ENCODE data around the gene EPS8.

Gene EPS8

GRCh38 chr12:15769586-15769985 lies 19.6 kb downstream of the EPS8 start:
- TF ChIP-seq REST (IDR thresholded peaks at IDR 0.05; ENCODE audit: insufficient read depth in 1 of 2, low read depth in 2 of 2, low read length in 2 of 2), result no peak
- no peak for TF ChIP-seq TAF1 (IDR thresholded peaks at IDR 0.05; ENCODE audit: borderline replicate concordance, insufficient read depth, low read length)
- no peak for TF ChIP-seq SIN3A (IDR thresholded peaks at IDR 0.05; ENCODE audit: borderline replicate concordance, insufficient read depth, low read length)
- no peak for TF ChIP-seq POLR2AphosphoS5 (IDR thresholded peaks at IDR 0.05; ENCODE audit: low read depth, low read length)
- no peak for TF ChIP-seq FOXP2 (optimal IDR thresholded peaks at IDR 0.05; ENCODE audit: borderline replicate concordance, extremely low read depth, extremely low read length, insufficient read depth)

GRCh38 chr12:15767301-15767700 lies 21.9 kb downstream of the EPS8 start:
- no peak for TF ChIP-seq REST (IDR thresholded peaks at IDR 0.05; ENCODE audit: insufficient read depth in 1 of 2, low read depth in 2 of 2, low read length in 2 of 2)
- TF ChIP-seq FOXP2 (optimal IDR thresholded peaks at IDR 0.05; ENCODE audit: borderline replicate concordance, extremely low read depth, extremely low read length, insufficient read depth), result no peak

- TF ChIP-seq REST (IDR thresholded peaks at IDR 0.05; ENCODE audit: insufficient read depth in 1 of 2, low read depth in 2 of 2, low read length in 2 of 2), result no peak
- TF ChIP-seq FOXP2 (optimal IDR thresholded peaks at IDR 0.05; ENCODE audit: borderline replicate concordance, extremely low read depth, extremely low read length, insufficient read depth), result no peak
- no peak for TF ChIP-seq TAF1 (IDR thresholded peaks at IDR 0.05; ENCODE audit: borderline replicate concordance, insufficient read depth, low read length)
- TF ChIP-seq SIN3A (IDR thresholded peaks at IDR 0.05; ENCODE audit: borderline replicate concordance, insufficient read depth, low read length), result no peak
- TF ChIP-seq POLR2AphosphoS5 (IDR thresholded peaks at IDR 0.05; ENCODE audit: low read depth, low read length), result no peak
Observed at GRCh38 chr12:15763328-15763727, 25.9 kb downstream of the EPS8 start.

GRCh38 chr12:15757553-15758255 lies 31.5 kb downstream of the EPS8 start:
- TF ChIP-seq REST (IDR thresholded peaks at IDR 0.05; ENCODE audit: insufficient read depth in 1 of 2, low read depth in 2 of 2, low read length in 2 of 2) (no peak), FOXP2 (optimal IDR thresholded peaks at IDR 0.05; ENCODE audit: borderline replicate concordance, extremely low read depth, extremely low read length, insufficient read depth) (no peak), SIN3A (IDR thresholded peaks at IDR 0.05; ENCODE audit: borderline replicate concordance, insufficient read depth, low read length) (peak; percentile 57; the same call in 1 of the 2 replicates)

GRCh38 chr12:15756822-15757221 lies 32.4 kb downstream of the EPS8 start:
- no peak for TF ChIP-seq FOXP2 (optimal IDR thresholded peaks at IDR 0.05; ENCODE audit: borderline replicate concordance, extremely low read depth, extremely low read length, insufficient read depth)
- TF ChIP-seq REST (IDR thresholded peaks at IDR 0.05; ENCODE audit: insufficient read depth in 1 of 2, low read depth in 2 of 2, low read length in 2 of 2), result no peak
- no peak for TF ChIP-seq POLR2AphosphoS5 (IDR thresholded peaks at IDR 0.05; ENCODE audit: low read depth, low read length)
- TF ChIP-seq TAF1 (IDR thresholded peaks at IDR 0.05; ENCODE audit: borderline replicate concordance, insufficient read depth, low read length), result no peak
- no peak for TF ChIP-seq SIN3A (IDR thresholded peaks at IDR 0.05; ENCODE audit: borderline replicate concordance, insufficient read depth, low read length)

Measured in PFSK-1 (cell line).